Hepatocyte (in vitro differentiated cells): Measurements from ENCODE around the gene SLC23A2. TPM values are rescaled to one million over a fixed set of nuclear protein-coding genes. Genes with fewer than 3 reads are reported as not detected.

Source experiments
- DNase-seq: peaks from one replicate; pipeline ENCODE4 v3.0.0-alpha.2; 2016; ENCODE audit warnings: low spot score
- H2AFZ ChIP-seq: fragments of 200-600 bp; sonication (generic); 2 replicates; pipeline ENCODE4 v1.6.0; 2016; ENCODE audit warnings: antibody characterized with exemption, mild to moderate bottlenecking
- H3K27ac ChIP-seq: fragments of 200-600 bp; sonication (generic); 2 replicates; pipeline ENCODE4 v1.5.1; 2016; ENCODE audit warnings: mild to moderate bottlenecking
- H3K27me3 ChIP-seq: fragments of 200-600 bp; sonication (generic); 2 replicates; pipeline ENCODE4 v1.6.1; 2016
- H3K36me3 ChIP-seq: fragments of 200-600 bp; sonication (generic); replicated peaks from 2 replicates; pipeline ENCODE4 v1.5.1; 2016; ENCODE audit warnings: low read depth; ENCODE audit not compliant: insufficient read depth
- H3K4me1 ChIP-seq: fragments of 200-600 bp; sonication (generic); 2 replicates; pipeline ENCODE4 v1.5.1; 2016; ENCODE audit warnings: mild to moderate bottlenecking, moderate library complexity; ENCODE audit not compliant: insufficient read depth
- H3K4me2 ChIP-seq: fragments of 200-600 bp; sonication (generic); 2 replicates; pipeline ENCODE4 v1.6.0; 2016
- H3K4me3 ChIP-seq: fragments of 200-600 bp; sonication (generic); 2 replicates; pipeline ENCODE4 v1.5.1; 2016; ENCODE audit warnings: mild to moderate bottlenecking
- H3K79me2 ChIP-seq: fragments of 200-600 bp; sonication (generic); 2 replicates; pipeline ENCODE4 v1.6.0; 2017; ENCODE audit warnings: mild to moderate bottlenecking
- H3K9me2 ChIP-seq: fragments of 200-600 bp; sonication (generic); replicated peaks from 2 replicates; pipeline ENCODE4 v1.6.0; 2017; ENCODE audit warnings: mild to moderate bottlenecking; ENCODE audit not compliant: insufficient read depth
- H3K9me3 ChIP-seq: fragments of 200-600 bp; sonication (generic); 2 replicates; pipeline ENCODE4 v1.5.1; 2016; ENCODE audit warnings: low read depth, mild to moderate bottlenecking
- H4K20me1 ChIP-seq: fragments of 200-600 bp; sonication (generic); 2 replicates; pipeline ENCODE4 v1.6.0; 2016; ENCODE audit warnings: mild to moderate bottlenecking; ENCODE audit not compliant: insufficient read depth, poor library complexity, severe bottlenecking
- EZH2 ChIP-seq: fragments of 200-600 bp; sonication (generic); IDR thresholded peaks from 2 replicates; pipeline ENCODE4 v1.6.1; 2016; ENCODE audit warnings: antibody characterized with exemption, mild to moderate bottlenecking, borderline replicate concordance
- EZH2phosphoT487 ChIP-seq: fragments of 200-600 bp; sonication (generic); IDR thresholded peaks from one replicate; pipeline ENCODE4 v1.6.1; 2018; ENCODE audit warnings: antibody characterized with exemption, mild to moderate bottlenecking, low read depth, moderate library complexity; ENCODE audit not compliant: unreplicated experiment, severe bottlenecking
- WGBS: methylation state at CpG from one replicate; pipeline ENCODE4 v1.1.6; 2016; ENCODE audit warnings: low lambda C conversion rate; ENCODE audit errors: missing lambda C conversion rate; 5-methylcytosine and 5-hydroxymethylcytosine counted together
- polyA plus RNA-seq: library from polyadenylated mRNA; unstranded; fragments of >200 nt; fragmentation: Nextera tagmentation; extraction: Ambion mirVana; gene quantifications from 2 replicates; pipeline ENCODE4 v1.2.1, GENCODE V29; 2016
- total RNA-seq: library from RNA; depleted of rRNA; stranded (reverse); fragments of >200 nt; gene quantifications from 2 replicates; pipeline ENCODE4 v1.2.3, GENCODE V29; 2014
- TF ChIP-seq, protein P1 (sequence below): fragments of 200-600 bp; sonication (generic); IDR thresholded peaks from 2 replicates; pipeline ENCODE4 v1.5.1; 2016; ENCODE audit warnings: antibody characterized with exemption, mild to moderate bottlenecking; ENCODE audit not compliant: poor library complexity

The SLC23A2 gene
- total and polyA plus RNA-seq, 2 experiments from 2014 or later, result 8.2 to 13.3 TPM

DNA sequence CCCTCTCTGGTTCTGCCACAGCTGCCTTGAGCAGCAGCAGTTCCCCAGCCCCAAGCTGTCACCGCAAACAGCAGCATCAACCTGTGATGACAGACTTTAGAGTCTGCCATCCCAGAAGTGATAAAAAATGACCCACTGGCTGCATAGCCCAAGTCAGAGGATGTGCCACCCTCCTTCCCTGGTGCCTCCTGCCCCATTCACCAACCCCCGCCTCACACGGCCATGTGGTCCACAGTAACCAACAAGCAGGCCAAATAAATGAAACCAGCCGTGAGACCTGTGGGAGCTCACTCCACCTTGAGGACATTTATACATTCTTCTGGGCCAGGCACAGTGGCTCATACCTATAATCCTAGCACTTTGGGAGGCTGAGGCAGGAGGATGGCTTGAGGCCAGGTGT, 181.4 kb downstream of the SLC23A2 start:
- Histone ChIP-seq H3K4me2 (no peak overlapping the region), H3K27me3 (peaks cover 21% of the 10 kb centered on the region), H3K79me2 (no peaks in the 10 kb centered on the region), H3K27ac (no peak overlapping the region), H3K4me1 (peaks cover 18% of the 10 kb centered on the region), H2AFZ (no peak overlapping the region), H3K4me3 (no peak overlapping the region), H4K20me1 (no peaks in the 10 kb centered on the region), H3K36me3 (no peaks in the 10 kb centered on the region), H3K9me3 (no peaks in the 10 kb centered on the region), H3K9me2 (no peaks in the 10 kb centered on the region)
- DNase-seq, result no peak
- TF ChIP-seq EZH2 (no peak), EZH2phosphoT487 (no peak)
- TF ChIP-seq, protein P1, sequence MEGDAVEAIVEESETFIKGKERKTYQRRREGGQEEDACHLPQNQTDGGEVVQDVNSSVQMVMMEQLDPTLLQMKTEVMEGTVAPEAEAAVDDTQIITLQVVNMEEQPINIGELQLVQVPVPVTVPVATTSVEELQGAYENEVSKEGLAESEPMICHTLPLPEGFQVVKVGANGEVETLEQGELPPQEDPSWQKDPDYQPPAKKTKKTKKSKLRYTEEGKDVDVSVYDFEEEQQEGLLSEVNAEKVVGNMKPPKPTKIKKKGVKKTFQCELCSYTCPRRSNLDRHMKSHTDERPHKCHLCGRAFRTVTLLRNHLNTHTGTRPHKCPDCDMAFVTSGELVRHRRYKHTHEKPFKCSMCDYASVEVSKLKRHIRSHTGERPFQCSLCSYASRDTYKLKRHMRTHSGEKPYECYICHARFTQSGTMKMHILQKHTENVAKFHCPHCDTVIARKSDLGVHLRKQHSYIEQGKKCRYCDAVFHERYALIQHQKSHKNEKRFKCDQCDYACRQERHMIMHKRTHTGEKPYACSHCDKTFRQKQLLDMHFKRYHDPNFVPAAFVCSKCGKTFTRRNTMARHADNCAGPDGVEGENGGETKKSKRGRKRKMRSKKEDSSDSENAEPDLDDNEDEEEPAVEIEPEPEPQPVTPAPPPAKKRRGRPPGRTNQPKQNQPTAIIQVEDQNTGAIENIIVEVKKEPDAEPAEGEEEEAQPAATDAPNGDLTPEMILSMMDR, result no peak
- 93% methylated on average over 4 of the region's 4 CpGs for WGBS

DNA sequence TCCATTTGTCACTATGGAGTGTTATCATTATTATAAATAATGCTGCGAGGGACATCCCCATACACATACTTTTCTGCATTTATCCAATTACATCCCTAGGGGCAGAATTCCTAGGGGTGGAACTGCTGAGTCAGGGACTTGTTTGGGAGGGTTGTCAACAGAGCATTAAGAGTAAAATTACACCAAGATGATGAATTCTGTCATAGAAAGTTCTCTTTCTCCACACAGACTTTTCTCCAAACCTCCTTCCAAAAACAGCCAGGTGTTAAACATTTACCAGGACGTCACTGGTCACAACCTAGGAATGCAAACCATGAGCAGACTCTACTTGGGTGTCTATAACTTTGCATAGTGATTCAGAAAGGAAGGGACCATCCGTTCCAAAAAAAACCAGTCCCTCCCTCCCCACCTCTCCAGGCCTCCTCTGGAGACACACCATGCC, 184.1 kb downstream of the SLC23A2 start:
- Histone ChIP-seq H3K4me1 (peaks cover 5% of the 10 kb centered on the region), H2AFZ (no peak overlapping the region)

GRCh38 chr20:4815628-4816027, 185.7 kb downstream of the SLC23A2 start:
- DNase-seq, result no peak
- TF ChIP-seq, protein P1, result no peak

More for the DNA sequence above, 184.1 kb downstream of the SLC23A2 start:
- no peaks in the 10 kb centered on the region for H3K79me2 ChIP-seq
- no peak overlapping the region for H3K27ac ChIP-seq
- no peaks in the 10 kb centered on the region for H3K9me2 ChIP-seq
- WGBS, result 42% methylated on average over 3 of the region's 3 CpGs
- no peaks in the 10 kb centered on the region for H4K20me1 ChIP-seq
- peaks cover 10% of the 10 kb centered on the region for H3K27me3 ChIP-seq
- H3K9me3 ChIP-seq, result no peaks in the 10 kb centered on the region
- no peak for DNase-seq
- TF ChIP-seq, protein P1, result no peak
- TF ChIP-seq EZH2phosphoT487, result no peak
- TF ChIP-seq EZH2, result no peak
- H3K4me2 ChIP-seq, result no peak overlapping the region
- no peak overlapping the region for H3K4me3 ChIP-seq
- no peaks in the 10 kb centered on the region for H3K36me3 ChIP-seq

More at GRCh38 chr20:4815628-4816027, 185.7 kb downstream of the SLC23A2 start:
- no peaks in the 10 kb centered on the region for H3K9me3 ChIP-seq
- no peaks in the 10 kb centered on the region for H3K27me3 ChIP-seq
- no peaks in the 10 kb centered on the region for H4K20me1 ChIP-seq
- H3K9me2 ChIP-seq, result no peaks in the 10 kb centered on the region
- H3K79me2 ChIP-seq, result no peaks in the 10 kb centered on the region
- no peak overlapping the region for H3K27ac ChIP-seq
- H3K36me3 ChIP-seq, result no peaks in the 10 kb centered on the region
- H3K4me3 ChIP-seq, result no peak overlapping the region
- H2AFZ ChIP-seq, result no peak overlapping the region
- no peak overlapping the region for H3K4me2 ChIP-seq
- 87% methylated on average over 5 of the region's 5 CpGs for WGBS
- no peaks in the 10 kb centered on the region for H3K4me1 ChIP-seq
